ENCODE results near the gene COL8A1.

The COL8A1 gene

DNA sequence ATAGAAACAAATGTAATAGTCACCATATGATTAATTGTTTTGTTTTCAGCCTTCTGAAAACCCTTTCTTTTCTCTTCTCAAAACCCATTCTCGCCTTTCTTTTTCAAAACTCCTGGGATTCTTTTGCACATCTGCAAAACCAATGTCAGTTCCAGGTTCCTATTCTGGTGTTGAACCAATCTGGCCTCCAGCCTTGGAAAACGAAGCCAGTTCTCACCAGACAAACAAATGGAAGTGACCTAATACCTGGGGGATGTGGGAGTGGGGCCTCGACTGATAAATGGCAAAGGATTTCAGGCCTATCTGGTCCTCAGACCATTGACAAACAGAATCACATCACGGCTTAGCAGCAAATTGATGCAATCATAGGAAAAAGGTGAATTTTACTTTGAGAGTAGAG lies 73.0 kb downstream of the COL8A1 start:
- TF ChIP-seq, protein P1, sequence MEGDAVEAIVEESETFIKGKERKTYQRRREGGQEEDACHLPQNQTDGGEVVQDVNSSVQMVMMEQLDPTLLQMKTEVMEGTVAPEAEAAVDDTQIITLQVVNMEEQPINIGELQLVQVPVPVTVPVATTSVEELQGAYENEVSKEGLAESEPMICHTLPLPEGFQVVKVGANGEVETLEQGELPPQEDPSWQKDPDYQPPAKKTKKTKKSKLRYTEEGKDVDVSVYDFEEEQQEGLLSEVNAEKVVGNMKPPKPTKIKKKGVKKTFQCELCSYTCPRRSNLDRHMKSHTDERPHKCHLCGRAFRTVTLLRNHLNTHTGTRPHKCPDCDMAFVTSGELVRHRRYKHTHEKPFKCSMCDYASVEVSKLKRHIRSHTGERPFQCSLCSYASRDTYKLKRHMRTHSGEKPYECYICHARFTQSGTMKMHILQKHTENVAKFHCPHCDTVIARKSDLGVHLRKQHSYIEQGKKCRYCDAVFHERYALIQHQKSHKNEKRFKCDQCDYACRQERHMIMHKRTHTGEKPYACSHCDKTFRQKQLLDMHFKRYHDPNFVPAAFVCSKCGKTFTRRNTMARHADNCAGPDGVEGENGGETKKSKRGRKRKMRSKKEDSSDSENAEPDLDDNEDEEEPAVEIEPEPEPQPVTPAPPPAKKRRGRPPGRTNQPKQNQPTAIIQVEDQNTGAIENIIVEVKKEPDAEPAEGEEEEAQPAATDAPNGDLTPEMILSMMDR (conservative IDR thresholded peaks at IDR 0.05; ENCODE audit: low read depth, low read length): no peak
- DNase-seq (ENCODE audit: low read depth): no peak
- no peak overlapping the region for H3K4me3 ChIP-seq (ENCODE audit: low read depth, low read length)

DNA sequence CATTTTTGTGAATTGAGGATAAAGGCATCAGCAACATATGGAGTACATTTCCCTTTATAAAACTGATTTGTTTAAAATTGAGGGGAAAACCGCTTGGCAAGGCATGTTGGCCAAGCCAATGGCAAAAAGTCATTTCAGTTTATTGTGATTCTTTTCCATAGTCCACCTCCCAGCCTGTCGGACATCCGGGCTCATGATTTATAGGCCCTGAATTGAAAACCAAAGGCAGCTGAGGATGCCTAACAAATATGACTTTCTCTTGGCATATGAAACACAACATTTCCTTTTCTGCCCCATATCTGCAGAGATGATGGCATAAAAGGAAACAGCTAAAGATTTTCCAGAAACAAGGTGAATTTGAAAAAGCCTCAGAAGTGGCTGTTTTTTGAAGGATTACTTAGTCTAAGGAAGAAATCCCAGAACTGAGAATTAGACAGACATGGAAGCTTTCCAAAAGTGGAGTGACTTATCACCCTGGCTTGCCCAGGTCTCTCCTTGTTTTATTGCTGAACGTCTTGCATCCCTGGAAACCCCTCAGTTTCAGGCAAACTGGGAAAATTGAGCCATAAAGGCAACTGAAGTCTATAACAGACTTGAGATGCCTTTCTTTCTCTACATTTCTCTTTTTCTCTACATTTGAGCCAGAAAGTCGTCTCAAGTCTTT lies 74.0 kb downstream of the COL8A1 start:
- TF ChIP-seq, protein P1 (conservative IDR thresholded peaks at IDR 0.05; ENCODE audit: low read depth, low read length): no peak
- no peak overlapping the region for H3K4me3 ChIP-seq (ENCODE audit: low read depth, low read length)
- no peak for DNase-seq (ENCODE audit: low read depth)

DNA sequence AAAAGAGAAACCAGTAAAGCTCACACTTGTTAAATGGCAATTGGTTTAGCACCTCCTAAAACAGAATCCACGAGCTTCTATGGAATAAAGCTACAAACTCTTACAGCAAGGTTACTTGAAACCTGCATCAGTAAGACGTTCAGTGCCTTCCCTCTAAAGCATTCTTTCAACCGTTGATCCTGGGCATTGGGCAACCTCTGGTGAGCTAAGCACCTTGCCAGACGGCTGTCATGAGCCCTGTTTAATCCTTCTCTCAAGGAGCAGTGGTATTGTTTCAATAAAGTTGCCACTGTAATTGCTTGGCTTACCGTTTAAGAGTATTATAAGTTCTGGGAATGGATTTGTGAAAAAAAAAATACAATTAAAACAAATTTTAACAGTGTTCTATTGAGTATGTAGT lies 75.0 kb downstream of the COL8A1 start:
- no peak overlapping the region for H3K4me3 ChIP-seq (ENCODE audit: low read depth, low read length)
- TF ChIP-seq, protein P1 (conservative IDR thresholded peaks at IDR 0.05; ENCODE audit: low read depth, low read length): no peak
- no peak for DNase-seq (ENCODE audit: low read depth)

DNA sequence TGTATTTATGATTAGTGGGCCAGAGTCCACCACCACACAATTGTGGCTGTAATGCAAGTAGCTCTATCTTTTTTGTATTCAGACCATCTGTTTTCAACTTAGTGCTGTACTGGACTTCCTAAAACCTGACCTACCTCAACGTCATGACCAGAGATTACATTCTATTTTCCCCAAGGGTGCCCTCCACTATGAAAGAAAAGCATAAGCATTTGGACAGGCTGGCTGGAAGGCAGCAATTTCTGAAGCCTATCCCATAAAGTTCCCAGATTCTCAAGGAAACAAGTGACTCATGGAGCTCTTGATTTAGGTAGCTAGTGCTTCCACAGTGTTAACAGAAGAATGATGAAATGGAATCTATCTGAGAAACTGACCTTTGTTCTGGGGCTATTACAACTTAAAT lies 75.8 kb downstream of the COL8A1 start:
- peak; percentile 81 for DNase-seq (ENCODE audit: low read depth)
- no peak overlapping the region for H3K4me3 ChIP-seq (ENCODE audit: low read depth, low read length)
- TF ChIP-seq, protein P1 (conservative IDR thresholded peaks at IDR 0.05; ENCODE audit: low read depth, low read length): no peak

DNA sequence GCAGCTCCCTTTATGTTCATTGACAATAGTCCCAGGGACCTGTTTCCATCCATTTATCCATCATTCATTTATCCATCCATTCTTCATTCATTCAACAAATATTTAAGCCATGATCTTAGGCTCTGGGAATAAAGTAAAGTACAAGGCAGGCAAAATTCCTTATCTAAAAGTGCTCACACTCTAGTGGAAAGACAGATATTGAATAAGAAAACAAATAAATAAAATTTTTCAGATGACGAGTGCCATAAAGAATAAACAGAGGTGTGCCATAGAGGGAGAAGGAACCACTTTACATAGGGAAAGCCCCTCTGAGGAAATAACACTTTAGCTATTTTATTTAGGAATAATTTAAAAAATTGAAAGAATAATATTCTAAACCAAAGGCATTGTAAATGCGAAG lies 76.2 kb downstream of the COL8A1 start:
- TF ChIP-seq, protein P1 (conservative IDR thresholded peaks at IDR 0.05; ENCODE audit: low read depth, low read length): no peak
- DNase-seq (ENCODE audit: low read depth): no peak
- H3K4me3 ChIP-seq (ENCODE audit: low read depth, low read length): no peak overlapping the region

DNA sequence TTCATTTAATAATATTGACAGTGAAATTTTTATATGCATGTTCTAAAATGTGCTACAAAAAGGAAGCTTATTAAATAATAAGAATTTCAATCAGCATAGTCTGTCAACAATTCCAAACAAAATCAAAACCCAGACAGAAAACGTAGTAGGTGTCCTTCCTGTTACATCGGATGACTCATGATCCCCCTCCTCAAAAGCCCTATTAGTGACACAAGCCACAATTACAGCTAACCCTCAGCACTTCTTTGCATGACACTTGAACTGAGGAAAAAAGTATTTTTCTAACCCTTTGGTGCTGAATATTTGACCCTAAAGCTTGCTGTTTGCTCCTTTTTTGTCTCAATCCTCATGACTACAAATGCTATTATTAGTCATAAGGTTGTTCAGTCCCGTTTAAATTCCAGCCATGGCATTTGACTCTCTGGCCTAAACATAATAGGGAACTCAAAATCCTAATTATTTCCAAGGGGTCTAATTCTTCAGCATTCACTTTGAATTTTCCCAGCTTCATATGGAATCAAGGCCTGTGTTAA lies 78.1 kb downstream of the COL8A1 start:
- peak; percentile 76 for DNase-seq (ENCODE audit: low read depth)
- TF ChIP-seq, protein P1 (conservative IDR thresholded peaks at IDR 0.05; ENCODE audit: low read depth, low read length): no peak

More for the DNA sequence above, 78.1 kb downstream of the COL8A1 start:
- H3K4me3 ChIP-seq (ENCODE audit: low read depth, low read length): no peak overlapping the region

All from choroid plexus epithelial cell (primary cell).